ENCODE data around the gene IL2RA. TPM values are rescaled to one million over a fixed set of nuclear protein-coding genes. Genes with fewer than 3 reads are reported as not detected.

IL2RA gene
- total and polyA plus RNA-seq, 9 of the 15 experiments (the other 6 are each of a cell fraction or from before 2014, with no cell fraction given), result 0.95 TPM; not detected in 8

DNA sequence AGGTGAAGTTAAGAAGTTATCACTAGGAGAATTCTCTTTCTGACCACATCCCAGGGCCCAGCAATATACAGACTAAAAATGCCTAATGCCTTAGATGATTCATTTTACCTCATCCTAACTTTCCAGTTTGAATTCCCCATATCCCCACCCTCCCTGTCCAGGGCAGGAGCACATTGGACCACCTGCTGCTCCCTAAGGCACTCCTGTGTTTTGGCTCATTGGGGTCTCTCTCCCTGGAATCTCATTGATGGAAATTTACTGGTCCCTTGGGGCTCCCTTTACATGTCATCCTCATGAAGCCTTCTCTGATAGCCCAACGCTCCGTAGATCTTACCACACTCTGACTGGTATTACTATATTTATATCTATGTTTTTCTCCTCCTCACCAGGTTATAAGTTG is 2.7 kb downstream of the IL2RA start:
- Histone ChIP-seq H3K9me3 (replicated peaks; ENCODE audit: control insufficient read depth, insufficient read depth, low read depth, low read length) (no peaks in the 10 kb centered on the region), H4K20me1 (replicated peaks; ENCODE audit: control insufficient read depth, insufficient read depth, low read length) (no peaks in the 10 kb centered on the region), H3K4me2 (ENCODE audit: insufficient read depth, low read length) (no peak overlapping the region), H3K27ac (ENCODE audit: extremely low read depth, low read depth, low read length) (no peak overlapping the region), H3K9me1 (ENCODE audit: control insufficient read depth, insufficient read depth, low read length) (no peaks in the 10 kb centered on the region), H3K79me2 (ENCODE audit: control insufficient read depth, insufficient read depth, low read length) (no peaks in the 10 kb centered on the region), H3K27me3 (ENCODE audit: control insufficient read depth in 2 of 2, insufficient read depth in 2 of 2, low read length in 2 of 2) (peaks cover 5 to 16% of the 10 kb centered on the region in 2 experiments; a peak in 4 of 5 replicates), H3K36me3 (ENCODE audit: control insufficient read depth, insufficient read depth, low read length) (no peaks in the 10 kb centered on the region), H3K9ac (ENCODE audit: insufficient read depth in 1 of 2, low read depth in 2 of 2, low read length in 2 of 2) (no peak overlapping the region), H3K4me1 (replicated peaks in 1 of 2; ENCODE audit: control insufficient read depth in 2 of 2, insufficient read depth in 2 of 2, low read length in 2 of 2) (peaks cover 0 to 3% of the 10 kb centered on the region in 2 experiments; a peak in 1 of 5 replicates), H2AFZ (ENCODE audit: low read depth, low read length) (no peak overlapping the region), H3K4me3 (no peak overlapping the region)
- ChIA-PET POLR2A (no interaction called here), CTCF (ENCODE audit: low intra/inter-chr PET ratio) (no interaction called here)
- no TSS peak for BruUV-seq (replicated peaks)
- intact Hi-C loops (cut with micrococcal nuclease), result no loop called here
- in situ Hi-C loops (cut with MboI), result no loop called here
- 6% methylated on average over 2 of the region's 2 CpGs for WGBS (ENCODE audit: insufficient coverage, low coverage, missing lambda C conversion rate)
- FAIRE-seq (no peak), ATAC-seq (no peak), DNase-seq (ENCODE audit: extremely low read depth in 1 of 4, low spot score in 3 of 4) (no peak)
- TF ChIP-seq HNRNPUL1 (IDR thresholded peaks at IDR 0.05; ENCODE audit: low read length), result no peak
- TF ChIP-seq JUN (IDR thresholded peaks at IDR 0.05; ENCODE audit: borderline replicate concordance, low read depth, low read length), result no peak
- no peak for TF ChIP-seq JUN (CRISPR knock-in tag; IDR thresholded peaks at IDR 0.05; ENCODE audit: borderline replicate concordance)
- no peak for TF ChIP-seq NFIC (IDR thresholded peaks at IDR 0.05)
- TF ChIP-seq NFRKB (IDR thresholded peaks at IDR 0.05; ENCODE audit: low read depth), result no peak
- TF ChIP-seq SRSF7 (optimal IDR thresholded peaks at IDR 0.05; ENCODE audit: low read depth, low read length), result no peak
- TF ChIP-seq ARHGAP35 (IDR thresholded peaks at IDR 0.05; ENCODE audit: partially characterized antibody), result no peak
- TF ChIP-seq, protein P1, sequence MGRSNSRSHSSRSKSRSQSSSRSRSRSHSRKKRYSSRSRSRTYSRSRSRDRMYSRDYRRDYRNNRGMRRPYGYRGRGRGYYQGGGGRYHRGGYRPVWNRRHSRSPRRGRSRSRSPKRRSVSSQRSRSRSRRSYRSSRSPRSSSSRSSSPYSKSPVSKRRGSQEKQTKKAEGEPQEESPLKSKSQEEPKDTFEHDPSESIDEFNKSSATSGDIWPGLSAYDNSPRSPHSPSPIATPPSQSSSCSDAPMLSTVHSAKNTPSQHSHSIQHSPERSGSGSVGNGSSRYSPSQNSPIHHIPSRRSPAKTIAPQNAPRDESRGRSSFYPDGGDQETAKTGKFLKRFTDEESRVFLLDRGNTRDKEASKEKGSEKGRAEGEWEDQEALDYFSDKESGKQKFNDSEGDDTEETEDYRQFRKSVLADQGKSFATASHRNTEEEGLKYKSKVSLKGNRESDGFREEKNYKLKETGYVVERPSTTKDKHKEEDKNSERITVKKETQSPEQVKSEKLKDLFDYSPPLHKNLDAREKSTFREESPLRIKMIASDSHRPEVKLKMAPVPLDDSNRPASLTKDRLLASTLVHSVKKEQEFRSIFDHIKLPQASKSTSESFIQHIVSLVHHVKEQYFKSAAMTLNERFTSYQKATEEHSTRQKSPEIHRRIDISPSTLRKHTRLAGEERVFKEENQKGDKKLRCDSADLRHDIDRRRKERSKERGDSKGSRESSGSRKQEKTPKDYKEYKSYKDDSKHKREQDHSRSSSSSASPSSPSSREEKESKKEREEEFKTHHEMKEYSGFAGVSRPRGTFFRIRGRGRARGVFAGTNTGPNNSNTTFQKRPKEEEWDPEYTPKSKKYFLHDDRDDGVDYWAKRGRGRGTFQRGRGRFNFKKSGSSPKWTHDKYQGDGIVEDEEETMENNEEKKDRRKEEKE (IDR thresholded peaks at IDR 0.05; ENCODE audit: borderline replicate concordance in 1 of 2, control insufficient read depth in 1 of 2, low read depth in 2 of 2, low read length in 1 of 2), result no peak
- TF ChIP-seq BRCA1 (IDR thresholded peaks at IDR 0.05), result no peak
- TF ChIP-seq BRCA1 (CRISPR knock-in tag; IDR thresholded peaks at IDR 0.05), result no peak
- TF ChIP-seq, protein P2, sequence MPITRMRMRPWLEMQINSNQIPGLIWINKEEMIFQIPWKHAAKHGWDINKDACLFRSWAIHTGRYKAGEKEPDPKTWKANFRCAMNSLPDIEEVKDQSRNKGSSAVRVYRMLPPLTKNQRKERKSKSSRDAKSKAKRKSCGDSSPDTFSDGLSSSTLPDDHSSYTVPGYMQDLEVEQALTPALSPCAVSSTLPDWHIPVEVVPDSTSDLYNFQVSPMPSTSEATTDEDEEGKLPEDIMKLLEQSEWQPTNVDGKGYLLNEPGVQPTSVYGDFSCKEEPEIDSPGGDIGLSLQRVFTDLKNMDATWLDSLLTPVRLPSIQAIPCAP (CRISPR knock-in tag; IDR thresholded peaks at IDR 0.05; ENCODE audit: borderline replicate concordance), result no peak
- TF ChIP-seq, protein P3, sequence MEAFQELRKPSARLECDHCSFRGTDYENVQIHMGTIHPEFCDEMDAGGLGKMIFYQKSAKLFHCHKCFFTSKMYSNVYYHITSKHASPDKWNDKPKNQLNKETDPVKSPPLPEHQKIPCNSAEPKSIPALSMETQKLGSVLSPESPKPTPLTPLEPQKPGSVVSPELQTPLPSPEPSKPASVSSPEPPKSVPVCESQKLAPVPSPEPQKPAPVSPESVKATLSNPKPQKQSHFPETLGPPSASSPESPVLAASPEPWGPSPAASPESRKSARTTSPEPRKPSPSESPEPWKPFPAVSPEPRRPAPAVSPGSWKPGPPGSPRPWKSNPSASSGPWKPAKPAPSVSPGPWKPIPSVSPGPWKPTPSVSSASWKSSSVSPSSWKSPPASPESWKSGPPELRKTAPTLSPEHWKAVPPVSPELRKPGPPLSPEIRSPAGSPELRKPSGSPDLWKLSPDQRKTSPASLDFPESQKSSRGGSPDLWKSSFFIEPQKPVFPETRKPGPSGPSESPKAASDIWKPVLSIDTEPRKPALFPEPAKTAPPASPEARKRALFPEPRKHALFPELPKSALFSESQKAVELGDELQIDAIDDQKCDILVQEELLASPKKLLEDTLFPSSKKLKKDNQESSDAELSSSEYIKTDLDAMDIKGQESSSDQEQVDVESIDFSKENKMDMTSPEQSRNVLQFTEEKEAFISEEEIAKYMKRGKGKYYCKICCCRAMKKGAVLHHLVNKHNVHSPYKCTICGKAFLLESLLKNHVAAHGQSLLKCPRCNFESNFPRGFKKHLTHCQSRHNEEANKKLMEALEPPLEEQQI (IDR thresholded peaks at IDR 0.05), result no peak
- TF ChIP-seq, protein P4, sequence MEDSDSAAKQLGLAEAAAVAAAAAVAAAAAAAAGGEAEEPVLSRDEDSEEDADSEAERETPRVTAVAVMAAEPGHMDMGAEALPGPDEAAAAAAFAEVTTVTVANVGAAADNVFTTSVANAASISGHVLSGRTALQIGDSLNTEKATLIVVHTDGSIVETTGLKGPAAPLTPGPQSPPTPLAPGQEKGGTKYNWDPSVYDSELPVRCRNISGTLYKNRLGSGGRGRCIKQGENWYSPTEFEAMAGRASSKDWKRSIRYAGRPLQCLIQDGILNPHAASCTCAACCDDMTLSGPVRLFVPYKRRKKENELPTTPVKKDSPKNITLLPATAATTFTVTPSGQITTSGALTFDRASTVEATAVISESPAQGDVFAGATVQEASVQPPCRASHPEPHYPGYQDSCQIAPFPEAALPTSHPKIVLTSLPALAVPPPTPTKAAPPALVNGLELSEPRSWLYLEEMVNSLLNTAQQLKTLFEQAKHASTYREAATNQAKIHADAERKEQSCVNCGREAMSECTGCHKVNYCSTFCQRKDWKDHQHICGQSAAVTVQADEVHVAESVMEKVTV (CRISPR knock-in tag; IDR thresholded peaks at IDR 0.05), result no peak
- TF ChIP-seq, protein P5, sequence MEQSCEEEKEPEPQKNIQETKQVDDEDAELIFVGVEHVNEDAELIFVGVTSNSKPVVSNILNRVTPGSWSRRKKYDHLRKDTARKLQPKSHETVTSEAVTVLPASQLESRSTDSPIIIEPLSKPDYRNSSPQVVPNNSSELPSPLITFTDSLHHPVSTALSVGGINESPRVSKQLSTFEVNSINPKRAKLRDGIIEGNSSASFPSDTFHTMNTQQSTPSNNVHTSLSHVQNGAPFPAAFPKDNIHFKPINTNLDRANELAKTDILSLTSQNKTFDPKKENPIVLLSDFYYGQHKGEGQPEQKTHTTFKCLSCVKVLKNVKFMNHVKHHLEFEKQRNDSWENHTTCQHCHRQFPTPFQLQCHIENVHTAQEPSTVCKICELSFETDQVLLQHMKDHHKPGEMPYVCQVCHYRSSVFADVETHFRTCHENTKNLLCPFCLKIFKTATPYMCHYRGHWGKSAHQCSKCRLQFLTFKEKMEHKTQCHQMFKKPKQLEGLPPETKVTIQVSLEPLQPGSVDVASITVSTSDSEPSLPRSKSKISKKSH (CRISPR knock-in tag; IDR thresholded peaks at IDR 0.05), result no peak
